Cardiac muscle cell (in vitro differentiated cells and primary cell): ENCODE results near the gene TPSAB1. TPM values are rescaled to one million over a fixed set of nuclear protein-coding genes. Genes with fewer than 3 reads are reported as not detected.
"Not testable (repeated sequence)": the region's sequence is repeated elsewhere in the genome, so short reads cannot be mapped to it uniquely, and the experiment has no call there.

ENCODE experiments used
- DNase-seq, 2 donors: peaks; one replicate each; pipeline versions ENCODE4 v3.0.0 to v3.0.0-alpha.2; 2010 to 2017; ENCODE audit warnings: low read depth in 1 of 2, low spot score in 1 of 2
- H3K27ac ChIP-seq: fragments of 200-600 bp; sonication (generic); 2 replicates; pipeline ENCODE4 v1.5.1; 2016
- H3K27me3 ChIP-seq: fragments of 200-600 bp; sonication (generic); 2 replicates; pipeline ENCODE4 v1.6.0; 2016; ENCODE audit warnings: control low read depth
- H3K36me3 ChIP-seq: fragments of 200-600 bp; sonication (generic); 2 replicates; pipeline ENCODE4 v1.5.1; 2016; ENCODE audit warnings: control low read depth
- H3K4me1 ChIP-seq: fragments of 200-600 bp; sonication (generic); 2 replicates; pipeline ENCODE4 v1.8.1; 2017; ENCODE audit warnings: low read depth, mild to moderate bottlenecking, mixed run types
- H3K4me3 ChIP-seq: fragments of 200-600 bp; sonication (generic); 2 replicates; pipeline ENCODE4 v1.5.1; 2016; ENCODE audit warnings: mild to moderate bottlenecking
- H3K9me3 ChIP-seq: fragments of 200-600 bp; sonication (generic); 2 replicates; pipeline ENCODE4 v1.5.1; 2017; ENCODE audit warnings: low read depth, mild to moderate bottlenecking, control low read depth
- polyA plus RNA-seq: library from polyadenylated mRNA; unstranded; fragments of >200 nt; fragmentation: Nextera tagmentation; extraction: Ambion mirVana; gene quantifications from 2 replicates; pipeline ENCODE4 v1.2.1, GENCODE V29; 2016
- total RNA-seq: library from RNA; depleted of rRNA; stranded (reverse); fragments of >200 nt; gene quantifications from 2 replicates; pipeline ENCODE4 v1.2.3, GENCODE V29; 2016
- TF ChIP-seq, protein P1 (sequence below): IDR thresholded peaks from 2 replicates; pipeline ENCODE4 v1.5.1; 2012; ENCODE audit warnings: low read depth, mild to moderate bottlenecking, low read length

The TPSAB1 gene
- not detected in 2 replicates for total RNA-seq
- not detected in 2 replicates for polyA plus RNA-seq

GRCh38 chr16:1240436-1240835, at the start of gene TPSAB1:
Gene TPSAB1 (plus strand): TSS chr16:1240705. CDS start chr16:1240939, 234 bp downstream.
- not testable (repeated sequence) for DNase-seq, H3K27ac ChIP-seq, H3K4me3 ChIP-seq

GRCh38 chr16:1190789-1191188, 49.7 kb upstream of the TPSAB1 start:
- H3K27ac ChIP-seq, H3K4me3 ChIP-seq, H3K27me3 ChIP-seq: not testable (repeated sequence)

More at GRCh38 chr16:1240436-1240835, at the start of gene TPSAB1:
- H3K4me1 ChIP-seq, H3K36me3 ChIP-seq, H3K27me3 ChIP-seq, H3K9me3 ChIP-seq: not testable (repeated sequence)

DNA sequence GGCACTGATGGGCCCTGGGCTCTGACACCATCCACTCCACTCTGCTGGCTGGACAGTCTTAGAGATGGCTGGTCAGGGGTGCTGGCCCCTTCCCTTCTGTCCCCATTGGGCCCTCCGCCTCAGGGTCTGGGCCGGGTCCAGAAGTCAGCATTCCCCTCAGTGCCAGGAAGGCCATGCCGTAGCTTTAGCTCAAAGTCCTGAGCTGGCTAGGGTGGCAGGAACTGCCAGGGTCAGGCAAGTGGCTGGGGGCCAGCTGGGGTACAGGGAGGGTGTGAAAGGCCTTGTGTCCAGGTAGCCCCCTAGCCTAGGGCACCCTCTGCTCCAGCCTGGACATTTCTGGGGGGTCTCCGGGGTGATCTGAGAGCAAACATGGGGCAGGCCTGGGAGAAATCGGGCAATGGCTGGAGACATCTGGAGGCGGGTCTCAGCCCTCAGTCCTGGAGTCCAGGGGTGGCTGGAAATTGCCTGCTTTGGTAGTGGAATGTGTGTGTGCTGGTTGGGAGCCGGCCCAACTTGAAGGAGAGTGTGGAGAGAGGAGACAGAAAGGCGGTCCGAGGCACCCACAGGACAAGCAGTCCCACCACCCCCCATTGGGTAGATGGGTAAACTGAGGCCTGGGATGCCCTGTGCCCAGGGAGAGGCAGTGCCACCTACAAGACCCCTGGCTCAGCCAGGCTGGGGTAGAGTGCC, 48.0 kb upstream of the TPSAB1 start:
- TF ChIP-seq, protein P1, sequence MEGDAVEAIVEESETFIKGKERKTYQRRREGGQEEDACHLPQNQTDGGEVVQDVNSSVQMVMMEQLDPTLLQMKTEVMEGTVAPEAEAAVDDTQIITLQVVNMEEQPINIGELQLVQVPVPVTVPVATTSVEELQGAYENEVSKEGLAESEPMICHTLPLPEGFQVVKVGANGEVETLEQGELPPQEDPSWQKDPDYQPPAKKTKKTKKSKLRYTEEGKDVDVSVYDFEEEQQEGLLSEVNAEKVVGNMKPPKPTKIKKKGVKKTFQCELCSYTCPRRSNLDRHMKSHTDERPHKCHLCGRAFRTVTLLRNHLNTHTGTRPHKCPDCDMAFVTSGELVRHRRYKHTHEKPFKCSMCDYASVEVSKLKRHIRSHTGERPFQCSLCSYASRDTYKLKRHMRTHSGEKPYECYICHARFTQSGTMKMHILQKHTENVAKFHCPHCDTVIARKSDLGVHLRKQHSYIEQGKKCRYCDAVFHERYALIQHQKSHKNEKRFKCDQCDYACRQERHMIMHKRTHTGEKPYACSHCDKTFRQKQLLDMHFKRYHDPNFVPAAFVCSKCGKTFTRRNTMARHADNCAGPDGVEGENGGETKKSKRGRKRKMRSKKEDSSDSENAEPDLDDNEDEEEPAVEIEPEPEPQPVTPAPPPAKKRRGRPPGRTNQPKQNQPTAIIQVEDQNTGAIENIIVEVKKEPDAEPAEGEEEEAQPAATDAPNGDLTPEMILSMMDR = no peak
- no peak for DNase-seq
- Histone ChIP-seq H3K9me3 (no peaks in the 10 kb centered on the region), H3K4me3 (no peak overlapping the region), H3K27me3 (no peaks in the 10 kb centered on the region), H3K4me1 (no peaks in the 10 kb centered on the region), H3K36me3 (no peaks in the 10 kb centered on the region), H3K27ac (no peak overlapping the region)

More at GRCh38 chr16:1190789-1191188, 49.7 kb upstream of the TPSAB1 start:
- not testable (repeated sequence) for H3K36me3 ChIP-seq, DNase-seq, H3K4me1 ChIP-seq, H3K9me3 ChIP-seq

GRCh38 chr16:1193143-1193824, 47.2 kb upstream of the TPSAB1 start:
- H3K9me3 ChIP-seq = no peaks in the 10 kb centered on the region
- H3K27me3 ChIP-seq = no peaks in the 10 kb centered on the region
- no peaks in the 10 kb centered on the region for H3K4me1 ChIP-seq
- TF ChIP-seq, protein P1 = no peak
- no peak overlapping the region for H3K4me3 ChIP-seq
- H3K36me3 ChIP-seq = no peaks in the 10 kb centered on the region
- H3K27ac ChIP-seq = no peak overlapping the region
- DNase-seq = no peak

GRCh38 chr16:1193825-1194581, 46.5 kb upstream of the TPSAB1 start:
- TF ChIP-seq, protein P1 = no peak
- Histone ChIP-seq H3K9me3 (no peaks in the 10 kb centered on the region), H3K36me3 (no peaks in the 10 kb centered on the region), H3K27ac (no peak overlapping the region), H3K4me3 (no peak overlapping the region), H3K27me3 (no peaks in the 10 kb centered on the region), H3K4me1 (no peaks in the 10 kb centered on the region)
- no peak for DNase-seq

- Histone ChIP-seq H3K4me3 (no peak overlapping the region), H3K27me3 (no peaks in the 10 kb centered on the region), H3K4me1 (no peaks in the 10 kb centered on the region), H3K27ac (no peak overlapping the region), H3K36me3 (no peaks in the 10 kb centered on the region), H3K9me3 (no peaks in the 10 kb centered on the region)
- peak in 1 of 2 donors; percentile 45 for DNase-seq
- TF ChIP-seq, protein P1 = peak; percentile 83
Measured at GRCh38 chr16:1194665-1195392, 45.7 kb upstream of the TPSAB1 start.
